ENCODE measurements around the gene SMNDC1.

SMNDC1 gene

GRCh38 chr10:110330675-110331074 lies 26.0 kb upstream of the SMNDC1 start:
- in situ Hi-C loops (cut with MboI; ENCODE audit: low sequenced_read_pairs) = no loop called here

GRCh38 chr10:110327262-110327914 lies 22.7 kb upstream of the SMNDC1 start:
- in situ Hi-C loops (cut with MboI; ENCODE audit: low sequenced_read_pairs) = loop anchor here (10.0 kb wide), 1 partner anchor 227 kb away; no protein-coding TSS in a partner anchor

GRCh38 chr10:110326351-110327032 lies 21.8 kb upstream of the SMNDC1 start:
- in situ Hi-C loops (cut with MboI; ENCODE audit: low sequenced_read_pairs) = loop anchor here (10.0 kb wide), 1 partner anchor 228 kb away; no protein-coding TSS in a partner anchor

- in situ Hi-C loops (cut with MboI; ENCODE audit: low sequenced_read_pairs) = loop anchor here (10.0 kb wide), 1 partner anchor 230 kb away; no protein-coding TSS in a partner anchor
Measured at GRCh38 chr10:110324805-110325280, 20.1 kb upstream of the SMNDC1 start.

- in situ Hi-C loops (cut with MboI; ENCODE audit: low sequenced_read_pairs) = loop anchor here (10.0 kb wide), 1 partner anchor 230 kb away; no protein-coding TSS in a partner anchor
Measured at GRCh38 chr10:110324201-110324804, 19.6 kb upstream of the SMNDC1 start.

- in situ Hi-C loops (cut with MboI; ENCODE audit: low sequenced_read_pairs) = loop anchor here (10.0 kb wide), 1 partner anchor 231 kb away; no protein-coding TSS in a partner anchor
Measured at GRCh38 chr10:110323503-110323902, 18.8 kb upstream of the SMNDC1 start.

GRCh38 chr10:110321869-110322620 lies 17.3 kb upstream of the SMNDC1 start:
- in situ Hi-C loops (cut with MboI; ENCODE audit: low sequenced_read_pairs) = loop anchor here (10.0 kb wide), 1 partner anchor 233 kb away; no protein-coding TSS in a partner anchor

GRCh38 chr10:110317866-110318850 lies 13.4 kb upstream of the SMNDC1 start:
- in situ Hi-C loops (cut with MboI; ENCODE audit: low sequenced_read_pairs) = no loop called here

- in situ Hi-C loops (cut with MboI; ENCODE audit: low sequenced_read_pairs) = no loop called here
Measured at GRCh38 chr10:110313674-110314073, 9.0 kb upstream of the SMNDC1 start.

GRCh38 chr10:110312206-110312605 lies 7.5 kb upstream of the SMNDC1 start:
- in situ Hi-C loops (cut with MboI; ENCODE audit: low sequenced_read_pairs) = no loop called here

GRCh38 chr10:110311357-110311949 lies 6.7 kb upstream of the SMNDC1 start:
- in situ Hi-C loops (cut with MboI; ENCODE audit: low sequenced_read_pairs) = no loop called here

- in situ Hi-C loops (cut with MboI; ENCODE audit: low sequenced_read_pairs) = no loop called here
Measured at GRCh38 chr10:110310741-110311140, 6.0 kb upstream of the SMNDC1 start.

- in situ Hi-C loops (cut with MboI; ENCODE audit: low sequenced_read_pairs) = no loop called here
Measured at GRCh38 chr10:110307805-110308204, 3.1 kb upstream of the SMNDC1 start.

- in situ Hi-C loops (cut with MboI; ENCODE audit: low sequenced_read_pairs) = no loop called here
Measured at GRCh38 chr10:110306452-110306768, 1.7 kb upstream of the SMNDC1 start.

GRCh38 chr10:110305767-110306451 lies 1.2 kb upstream of the SMNDC1 start:
- in situ Hi-C loops (cut with MboI; ENCODE audit: low sequenced_read_pairs) = no loop called here

GRCh38 chr10:110304394-110304779 lies 333 bp downstream of the SMNDC1 start:
- in situ Hi-C loops (cut with MboI; ENCODE audit: low sequenced_read_pairs) = no loop called here

- in situ Hi-C loops (cut with MboI; ENCODE audit: low sequenced_read_pairs) = no loop called here
Measured at GRCh38 chr10:110303681-110304080, 1.0 kb downstream of the SMNDC1 start.

GRCh38 chr10:110300486-110300986 lies 4.2 kb downstream of the SMNDC1 start:
- in situ Hi-C loops (cut with MboI; ENCODE audit: low sequenced_read_pairs) = no loop called here

GRCh38 chr10:110296966-110297365 lies 7.8 kb downstream of the SMNDC1 start:
- in situ Hi-C loops (cut with MboI; ENCODE audit: low sequenced_read_pairs) = no loop called here
